NCI-H69 (cell line): ENCODE results near the gene VAV3.
A peak's percentile ranks its signal among the peaks of the same experiment; 100 is the strongest.

Experiments used
- DNase-seq: peaks from one replicate; lab custom pipeline; 2025; lab: John Stamatoyannopoulos, UW

Gene VAV3

GRCh38 chr1:107835151-107835670 lies 129.8 kb downstream of the VAV3 start:
- DNase-seq = peak; percentile 18

- DNase-seq = no peak
Observed at GRCh38 chr1:107833061-107833460, 131.9 kb downstream of the VAV3 start.

- DNase-seq = no peak
Observed at GRCh38 chr1:107831921-107832320, 133.1 kb downstream of the VAV3 start.

- peak; percentile 40 for DNase-seq
Observed at GRCh38 chr1:107830526-107830925, 134.5 kb downstream of the VAV3 start.

- DNase-seq = no peak
Observed at GRCh38 chr1:107830075-107830474, 134.9 kb downstream of the VAV3 start.

- DNase-seq = peak; percentile 85
Observed at GRCh38 chr1:107829036-107829770, 135.8 kb downstream of the VAV3 start.

- no peak for DNase-seq
Observed at GRCh38 chr1:107824946-107825345, 140.0 kb downstream of the VAV3 start.

GRCh38 chr1:107821340-107821739 lies 143.6 kb downstream of the VAV3 start:
- DNase-seq = no peak

- no peak for DNase-seq
Observed at GRCh38 chr1:107820801-107821200, 144.2 kb downstream of the VAV3 start.

GRCh38 chr1:107817935-107818334 lies 147.0 kb downstream of the VAV3 start:
- peak; percentile 40 for DNase-seq

GRCh38 chr1:107817206-107817605 lies 147.8 kb downstream of the VAV3 start:
- no peak for DNase-seq

GRCh38 chr1:107810291-107810951 lies 154.6 kb downstream of the VAV3 start:
- DNase-seq = no peak

- no peak for DNase-seq
Observed at GRCh38 chr1:107807855-107808254, 157.1 kb downstream of the VAV3 start.

GRCh38 chr1:107807405-107807804 lies 157.6 kb downstream of the VAV3 start:
- DNase-seq = no peak

GRCh38 chr1:107806902-107807301 lies 158.1 kb downstream of the VAV3 start:
- DNase-seq = no peak

- no peak for DNase-seq
Observed at GRCh38 chr1:107804741-107805140, 160.2 kb downstream of the VAV3 start.

GRCh38 chr1:107804134-107804533 lies 160.8 kb downstream of the VAV3 start:
- no peak for DNase-seq

GRCh38 chr1:107803579-107803978 lies 161.4 kb downstream of the VAV3 start:
- no peak for DNase-seq

- no peak for DNase-seq
Observed at GRCh38 chr1:107802654-107803053, 162.3 kb downstream of the VAV3 start.

- DNase-seq = no peak
Observed at GRCh38 chr1:107795994-107796393, 169.0 kb downstream of the VAV3 start.

- no peak for DNase-seq
Observed at GRCh38 chr1:107795441-107795840, 169.5 kb downstream of the VAV3 start.

- DNase-seq = no peak
Observed at GRCh38 chr1:107794571-107794970, 170.4 kb downstream of the VAV3 start.

- no peak for DNase-seq
Observed at GRCh38 chr1:107793896-107794453, 171.0 kb downstream of the VAV3 start.
